Midbrain (tissue), 1 donor: ENCODE results near the gene MAP3K21.

Experiments
- DNase-seq: peaks from one replicate; lab custom pipeline; 2025; lab: John Stamatoyannopoulos, UW

Gene MAP3K21

DNA sequence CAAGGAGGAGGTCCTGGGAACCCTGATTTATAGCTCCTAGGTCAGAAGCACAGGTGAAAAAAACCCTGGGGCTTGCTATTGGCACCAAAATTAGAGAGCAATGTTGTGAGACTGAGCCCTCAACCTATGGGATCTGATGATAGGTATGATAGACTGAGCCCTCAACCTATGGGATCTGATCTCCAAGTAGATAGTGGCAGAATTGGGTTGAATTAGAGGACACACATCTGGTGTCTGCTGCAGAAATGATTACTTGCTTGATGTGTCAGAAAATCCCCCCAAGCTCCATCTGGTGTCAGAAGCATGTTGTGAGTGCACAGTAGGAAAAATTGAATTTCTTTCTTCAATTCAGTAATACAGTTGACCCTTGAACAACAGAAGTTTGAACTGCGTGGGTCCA is 62.4 kb downstream of the MAP3K21 start:
- no peak for DNase-seq

- DNase-seq = no peak
Measured at GRCh38 chr1:233390842-233391737, 63.6 kb downstream of the MAP3K21 start.

- DNase-seq = no peak
Measured at GRCh38 chr1:233393084-233393840, 65.7 kb downstream of the MAP3K21 start.

DNA sequence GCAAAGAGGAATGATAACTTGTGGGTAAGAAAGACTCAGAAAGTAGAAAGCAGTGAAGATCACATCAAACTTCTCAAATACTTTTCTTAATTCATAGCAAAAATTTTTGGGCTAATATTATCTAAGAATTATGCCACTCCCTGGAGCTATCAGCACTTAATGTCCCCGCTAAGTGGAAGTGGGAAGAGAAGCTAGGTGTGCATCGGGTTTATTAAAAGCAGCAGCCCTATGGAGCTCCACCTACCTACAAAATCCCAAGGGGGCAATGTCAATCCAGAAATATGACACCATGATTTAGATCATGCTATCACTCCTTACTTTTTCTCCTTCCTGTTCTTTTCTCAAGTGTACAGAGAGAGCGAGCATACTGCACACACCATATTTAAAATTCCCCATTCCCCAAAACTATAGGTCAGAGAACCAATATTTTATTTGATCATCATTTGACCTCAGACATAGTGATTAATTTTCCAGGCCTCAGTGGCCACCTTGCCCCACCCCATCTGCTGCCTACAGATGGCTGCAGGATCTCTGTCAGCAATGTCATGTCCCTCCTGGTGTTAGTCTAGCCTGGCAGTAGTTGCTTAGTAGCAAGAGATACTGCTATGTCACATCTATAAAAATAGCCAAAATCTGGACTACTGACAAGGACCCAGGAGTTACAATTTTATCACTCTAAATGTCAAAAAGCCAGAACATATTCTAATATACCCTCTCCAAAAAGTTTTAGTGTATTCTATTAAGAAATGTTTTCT is 66.6 kb downstream of the MAP3K21 start:
- no peak for DNase-seq

DNA sequence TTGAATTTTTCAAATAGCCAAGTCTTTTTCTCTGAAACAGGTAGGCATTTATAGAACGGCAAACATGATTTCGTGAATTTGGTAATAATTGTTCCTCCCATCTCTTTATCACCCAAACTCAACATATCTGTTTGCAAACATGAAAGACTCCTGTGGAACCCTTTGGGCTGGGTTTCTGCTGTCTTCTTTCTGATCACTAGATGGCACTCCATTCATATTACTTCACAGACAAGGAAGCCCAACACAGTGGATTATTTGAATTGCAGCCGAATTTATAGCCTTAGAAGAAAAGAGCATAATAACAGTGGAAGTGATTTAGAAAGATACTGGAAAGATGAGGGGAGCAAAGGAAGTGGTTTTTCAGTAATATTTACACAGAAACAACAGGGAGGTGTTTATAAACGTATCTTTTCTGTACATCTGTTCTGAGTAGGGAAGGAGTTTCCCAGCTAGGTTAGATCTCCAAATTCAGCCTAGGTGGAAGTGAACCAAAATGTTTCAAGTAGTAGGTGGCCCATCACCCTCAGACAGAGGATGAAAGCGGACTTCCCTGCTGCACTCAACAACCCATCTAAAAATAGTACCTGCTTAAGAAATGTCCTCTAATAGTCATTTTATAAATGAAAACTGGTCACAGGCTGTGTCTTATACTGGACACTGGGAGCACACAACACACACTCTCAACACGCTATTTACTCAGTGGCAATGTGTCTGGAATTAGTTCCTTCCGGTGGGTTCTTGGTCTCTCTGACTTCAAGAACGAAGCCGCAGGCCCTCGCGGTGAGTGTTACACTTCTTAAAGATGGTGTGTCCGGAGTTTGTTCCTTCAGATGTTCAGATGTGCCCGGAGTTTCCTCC is 67.6 kb downstream of the MAP3K21 start:
- peak; percentile 64 for DNase-seq

- DNase-seq = no peak
Measured at GRCh38 chr1:233395863-233396646, 68.5 kb downstream of the MAP3K21 start.

GRCh38 chr1:233406339-233406960 is 78.9 kb downstream of the MAP3K21 start:
- no peak for DNase-seq

DNA sequence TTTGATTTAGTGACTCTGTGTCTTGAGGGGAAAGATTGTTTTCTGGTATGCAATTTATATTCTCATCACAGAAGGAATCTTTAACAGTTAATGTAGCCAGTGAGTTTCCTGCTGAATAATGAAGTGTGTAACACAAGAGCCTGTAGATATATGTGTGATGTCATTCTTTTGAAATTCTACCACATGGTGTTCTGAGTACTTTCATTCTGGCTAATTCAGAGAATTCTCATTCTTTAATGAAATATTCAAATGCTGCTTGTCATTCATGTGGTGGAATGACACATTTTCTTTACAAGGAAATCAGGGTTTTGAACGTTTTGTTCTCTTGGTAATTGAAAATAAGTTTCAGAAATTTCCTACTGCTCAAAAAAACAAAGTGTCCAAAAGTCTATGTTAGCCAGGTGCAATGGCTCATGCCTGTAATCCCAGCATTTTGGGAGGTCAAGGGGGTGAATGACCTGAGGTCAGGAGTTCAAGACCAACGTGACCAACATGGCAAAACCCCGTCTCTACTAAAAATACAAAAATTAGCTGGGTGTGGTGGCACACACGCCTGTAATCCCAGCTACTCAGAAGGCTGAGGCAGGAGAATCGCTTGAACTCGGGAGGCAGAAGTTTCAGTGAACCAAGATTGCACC is 79.6 kb downstream of the MAP3K21 start:
- DNase-seq = no peak

DNA sequence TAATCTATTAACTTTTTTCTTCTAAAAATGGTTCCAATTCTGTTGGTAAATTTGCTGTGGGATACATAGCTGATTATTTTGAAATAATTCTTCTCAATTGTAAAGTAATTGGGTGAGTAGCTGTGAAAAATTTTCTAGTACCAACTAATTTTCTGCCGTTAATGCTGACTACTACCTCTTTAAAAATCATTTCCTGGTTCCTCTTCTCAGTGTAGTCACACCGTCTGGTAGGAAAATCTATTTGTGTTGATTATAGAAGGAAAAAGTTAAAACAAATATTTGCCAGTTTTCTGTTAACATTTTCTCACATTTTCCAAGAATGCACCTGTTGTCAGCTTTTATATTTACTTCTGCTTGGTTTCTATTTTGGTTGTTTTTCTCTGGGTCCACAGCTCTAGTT is 82.0 kb downstream of the MAP3K21 start:
- DNase-seq = no peak

DNA sequence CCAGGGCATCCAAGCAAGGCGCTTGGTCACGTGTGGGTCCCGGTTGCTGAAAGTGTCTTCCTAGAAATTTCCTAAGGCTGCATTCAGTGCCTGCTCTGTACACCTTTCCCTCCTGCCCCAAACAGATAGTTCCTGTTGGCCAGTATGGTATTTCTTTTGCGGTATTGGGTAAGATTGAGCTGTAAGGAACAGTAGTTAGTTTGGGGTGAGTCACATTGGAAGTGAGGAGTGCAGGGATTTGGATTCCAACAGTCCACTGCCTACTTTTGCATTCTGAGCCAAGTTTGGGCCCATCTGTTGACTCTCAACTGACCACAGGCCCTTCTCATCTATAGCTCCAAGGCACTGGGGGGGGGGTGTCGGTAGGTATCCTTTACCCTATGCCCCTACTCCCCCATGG is 83.4 kb downstream of the MAP3K21 start:
- no peak for DNase-seq

DNA sequence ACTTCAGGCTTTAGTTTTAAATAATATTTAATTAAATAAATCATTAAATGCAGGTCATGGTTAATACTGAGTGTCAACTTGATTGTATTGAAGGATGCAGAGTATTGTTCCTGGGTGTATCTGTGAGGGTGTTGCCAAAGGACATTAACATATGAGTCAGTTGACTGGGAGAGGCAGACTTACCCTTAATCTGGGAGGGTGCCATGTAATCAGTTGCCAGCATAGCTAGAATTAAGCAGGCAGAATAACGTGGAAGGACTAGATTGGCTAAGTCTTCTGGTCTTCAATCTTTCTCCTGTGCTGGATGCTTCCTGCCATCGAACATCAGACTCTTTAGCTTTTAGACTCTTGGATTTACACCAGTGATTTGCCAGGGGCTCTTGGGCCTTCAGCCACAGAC is 85.3 kb downstream of the MAP3K21 start:
- no peak for DNase-seq

GRCh38 chr1:233421293-233421692 is 93.8 kb downstream of the MAP3K21 start:
- no peak for DNase-seq

- DNase-seq = no peak
Measured at GRCh38 chr1:233424779-233425178, 97.3 kb downstream of the MAP3K21 start.

DNA sequence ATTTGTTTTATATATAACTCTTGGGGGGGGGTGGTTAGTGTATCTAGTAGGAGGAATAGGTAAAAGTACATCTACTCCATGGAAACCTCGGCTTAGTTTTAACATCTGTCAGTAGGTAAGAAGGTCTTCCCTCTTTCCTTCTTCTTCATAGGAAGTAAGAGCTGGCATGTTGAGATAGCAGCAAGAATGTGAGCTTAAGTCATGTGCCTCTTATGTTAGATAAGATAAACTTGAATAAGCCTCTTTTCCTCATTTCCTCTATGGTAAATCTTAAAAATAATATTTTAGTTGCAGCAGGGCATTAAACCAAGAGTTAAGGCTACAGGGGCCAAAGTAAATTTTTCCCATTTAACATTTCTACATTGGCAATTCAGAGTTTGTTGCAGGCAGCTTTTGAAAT is 100.4 kb downstream of the MAP3K21 start:
- DNase-seq = no peak

DNA sequence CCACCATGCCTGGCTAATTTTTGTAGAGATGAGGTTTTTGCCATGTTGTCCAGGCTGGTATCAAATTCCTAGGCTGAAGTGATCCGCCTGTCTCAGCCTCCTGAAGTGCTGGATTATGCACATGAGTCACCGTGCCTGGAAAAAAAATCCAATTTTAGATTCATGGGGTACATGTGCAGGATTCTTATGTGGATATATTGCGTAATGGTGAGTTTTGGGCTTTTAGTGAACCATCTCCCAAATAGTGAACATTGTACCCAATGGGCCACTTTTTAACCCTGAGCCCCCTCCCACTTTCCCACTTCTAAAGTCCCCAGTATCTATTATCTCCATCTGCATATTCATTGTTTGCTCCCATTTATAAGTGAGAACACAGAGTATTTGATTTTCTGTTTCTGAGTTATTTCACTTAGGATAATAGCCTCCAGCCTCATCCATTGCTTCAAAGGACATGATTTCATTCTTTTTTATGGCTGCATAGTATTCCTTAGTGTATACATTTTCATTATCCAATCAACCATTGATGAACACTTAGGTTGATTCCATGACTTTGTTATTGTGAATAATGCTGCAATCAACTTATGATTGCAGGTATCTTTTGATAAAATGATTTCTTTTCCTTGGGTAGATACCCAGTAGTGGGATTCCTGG is 104.4 kb downstream of the MAP3K21 start:
- no peak for DNase-seq

GRCh38 chr1:233432916-233433315 is 105.4 kb downstream of the MAP3K21 start:
- no peak for DNase-seq

DNA sequence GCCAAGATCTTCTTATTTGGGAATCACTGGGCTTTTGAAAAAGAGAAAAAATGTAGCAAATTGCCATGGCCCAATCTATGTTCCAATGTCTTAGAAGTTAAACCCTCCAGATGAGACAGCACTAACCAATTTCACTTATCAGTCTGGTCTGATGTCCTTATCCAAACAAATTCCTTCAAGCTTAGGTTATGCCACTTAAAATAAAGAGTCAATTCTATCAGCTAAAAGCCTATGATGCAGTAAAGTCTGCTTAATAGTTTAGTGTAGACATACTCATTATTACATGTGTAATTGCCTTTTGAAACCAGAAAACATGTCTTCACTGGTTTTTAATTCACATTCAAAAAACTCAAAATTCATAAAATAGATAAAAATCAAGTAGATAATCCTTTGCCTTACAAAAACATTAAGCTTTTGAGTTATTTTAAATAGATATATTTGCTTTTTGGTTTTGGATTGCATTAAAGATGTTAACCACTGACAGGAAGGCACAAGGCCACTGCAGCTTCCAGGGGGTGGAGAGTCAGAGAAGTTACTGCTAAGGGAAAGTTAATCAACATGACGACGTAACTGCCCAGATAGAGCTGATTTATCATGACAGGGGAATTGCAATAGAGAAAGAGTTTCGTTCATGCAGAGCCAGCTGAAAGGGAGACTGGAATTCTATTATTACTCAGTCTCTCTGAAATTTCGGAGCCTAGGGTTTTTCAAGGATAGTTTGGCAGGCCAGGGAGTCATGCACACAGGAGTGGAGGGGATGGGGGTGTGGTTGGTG is 106.1 kb downstream of the MAP3K21 start:
- no peak for DNase-seq
